GM18526 (cell line): ENCODE results near the gene CTSE.

Experiments used
- POLR2A ChIP-seq: IDR thresholded peaks from 3 replicates; pipeline ENCODE4 v1.6.1; 2011; ENCODE audit not compliant: insufficient read length; ENCODE audit errors: extremely low read depth

The CTSE gene

DNA sequence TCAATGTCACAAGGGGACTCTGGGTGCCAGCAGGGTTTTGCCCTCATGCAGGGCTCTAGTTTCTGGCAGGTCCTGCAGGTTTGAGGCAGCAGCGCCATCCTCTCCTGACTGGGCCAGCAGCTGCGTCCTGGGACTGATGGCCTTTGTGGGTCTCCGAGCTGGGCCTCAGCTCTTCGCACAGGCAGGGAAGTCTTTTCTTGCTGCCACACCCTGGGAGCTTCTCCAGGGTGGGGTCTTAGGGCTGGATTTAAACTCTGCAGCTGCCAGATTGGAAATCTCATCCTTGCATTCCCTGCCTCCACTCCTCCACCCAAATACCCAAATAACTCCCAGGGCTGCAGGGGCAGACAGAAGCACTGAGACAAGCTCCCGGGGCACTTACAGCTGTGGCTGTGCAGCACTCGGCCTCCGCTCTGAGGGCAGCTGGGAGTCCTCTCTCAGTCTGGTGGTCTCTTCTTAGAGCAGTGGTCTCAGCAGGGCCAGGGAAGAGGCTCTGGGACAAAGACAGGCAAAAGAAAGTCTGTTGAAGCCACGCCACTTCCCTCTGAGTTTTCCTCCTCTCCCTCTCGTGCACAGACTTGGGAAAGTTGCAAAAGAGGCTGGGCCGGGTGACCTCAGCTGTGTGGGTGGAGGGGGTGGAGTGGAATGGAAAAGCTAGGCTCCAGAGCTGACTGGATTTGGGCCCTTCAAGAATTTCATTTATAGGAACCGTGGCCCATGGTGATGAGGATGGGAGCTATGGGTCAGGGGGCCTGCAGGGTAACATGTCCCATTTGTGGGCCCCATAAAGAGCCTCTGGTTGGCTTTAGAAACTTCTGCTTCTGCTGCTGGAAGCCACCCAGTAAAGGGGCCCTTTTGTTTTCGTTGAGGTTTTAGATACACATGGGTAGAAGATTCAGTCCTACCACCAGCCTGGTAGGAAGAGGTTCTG, 20.6 kb downstream of the CTSE start, which contains the start of gene RAB7B:
Gene RAB7B, minus strand, starts transcription at position 525 of the 931 bp plus-strand sequence. CDS start 9,260 bp downstream, outside the sequence.
- no peak for TF ChIP-seq POLR2A

DNA sequence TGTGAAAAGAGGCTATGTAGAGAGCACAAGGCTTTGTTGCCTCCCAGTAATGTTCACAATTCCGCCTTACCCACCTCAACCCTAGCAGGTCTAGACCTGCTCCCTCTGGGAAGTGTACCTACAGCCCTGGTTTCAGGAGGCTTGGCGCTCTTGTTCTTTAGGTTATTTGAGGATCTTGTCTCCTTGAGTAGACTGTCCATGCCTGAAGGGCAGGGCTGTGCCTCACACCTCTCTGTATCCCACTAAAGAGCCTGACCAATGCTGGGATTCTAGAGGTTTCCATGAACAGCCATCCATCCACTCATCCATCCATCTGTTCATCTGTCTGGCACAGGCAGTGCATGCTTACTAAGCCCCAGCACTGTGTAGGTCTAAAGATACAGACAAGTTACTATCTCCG, 21.5 kb downstream of the CTSE start:
- TF ChIP-seq POLR2A = no peak

DNA sequence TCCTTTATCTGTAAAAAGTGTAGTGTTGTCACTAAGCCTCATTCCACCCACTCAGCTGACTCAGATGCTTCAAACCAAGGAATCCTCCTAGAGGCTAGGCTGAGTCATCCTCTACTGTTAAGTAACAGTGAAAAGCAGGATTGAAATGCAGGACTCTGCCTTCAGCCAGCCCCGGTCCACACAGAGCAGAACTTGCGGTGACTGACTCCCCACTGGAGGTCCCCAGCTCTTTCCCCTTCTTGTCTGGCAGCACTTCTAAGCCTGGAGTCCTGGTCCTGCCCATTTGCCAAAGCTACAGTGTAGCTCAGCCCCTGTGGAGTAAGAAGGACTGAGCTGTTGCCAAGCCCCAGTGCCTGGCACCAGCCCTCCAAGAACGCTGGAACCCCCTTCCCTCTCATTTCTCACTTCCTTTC, 22.2 kb downstream of the CTSE start:
- TF ChIP-seq POLR2A = no peak

DNA sequence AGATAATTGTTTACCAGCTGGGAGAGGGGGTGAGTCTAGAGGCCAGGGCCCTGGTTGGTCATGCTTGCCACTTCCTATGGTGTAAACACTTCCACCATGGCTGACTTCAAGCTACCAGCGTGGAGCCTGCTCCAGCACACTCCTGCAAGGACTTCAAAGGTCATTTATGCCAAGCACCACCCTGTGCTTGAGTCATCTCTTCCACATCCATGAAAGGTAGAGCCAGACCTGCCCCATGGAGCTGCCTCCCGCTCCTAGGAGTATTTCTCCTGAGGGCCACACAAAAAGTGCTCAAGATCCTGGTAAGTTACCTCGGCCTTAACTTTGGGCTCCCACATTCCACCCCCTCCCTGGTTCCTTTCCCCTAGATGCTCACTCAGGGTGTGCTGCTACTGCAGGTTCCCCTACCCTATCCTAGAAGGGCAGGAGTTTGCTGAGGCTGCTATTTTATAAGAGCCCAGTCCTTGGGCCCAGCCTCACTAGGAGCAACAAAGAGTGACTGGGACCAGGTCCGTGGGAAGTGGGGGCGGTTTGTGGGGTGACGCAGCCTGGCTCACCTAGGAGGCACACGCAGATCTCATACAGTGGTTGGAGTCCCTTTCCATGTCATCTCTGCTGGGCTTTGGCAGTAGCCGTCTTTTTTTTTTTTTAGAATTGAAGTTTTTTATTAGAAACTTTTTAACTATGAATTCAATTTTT, 22.9 kb downstream of the CTSE start:
- no peak for TF ChIP-seq POLR2A

DNA sequence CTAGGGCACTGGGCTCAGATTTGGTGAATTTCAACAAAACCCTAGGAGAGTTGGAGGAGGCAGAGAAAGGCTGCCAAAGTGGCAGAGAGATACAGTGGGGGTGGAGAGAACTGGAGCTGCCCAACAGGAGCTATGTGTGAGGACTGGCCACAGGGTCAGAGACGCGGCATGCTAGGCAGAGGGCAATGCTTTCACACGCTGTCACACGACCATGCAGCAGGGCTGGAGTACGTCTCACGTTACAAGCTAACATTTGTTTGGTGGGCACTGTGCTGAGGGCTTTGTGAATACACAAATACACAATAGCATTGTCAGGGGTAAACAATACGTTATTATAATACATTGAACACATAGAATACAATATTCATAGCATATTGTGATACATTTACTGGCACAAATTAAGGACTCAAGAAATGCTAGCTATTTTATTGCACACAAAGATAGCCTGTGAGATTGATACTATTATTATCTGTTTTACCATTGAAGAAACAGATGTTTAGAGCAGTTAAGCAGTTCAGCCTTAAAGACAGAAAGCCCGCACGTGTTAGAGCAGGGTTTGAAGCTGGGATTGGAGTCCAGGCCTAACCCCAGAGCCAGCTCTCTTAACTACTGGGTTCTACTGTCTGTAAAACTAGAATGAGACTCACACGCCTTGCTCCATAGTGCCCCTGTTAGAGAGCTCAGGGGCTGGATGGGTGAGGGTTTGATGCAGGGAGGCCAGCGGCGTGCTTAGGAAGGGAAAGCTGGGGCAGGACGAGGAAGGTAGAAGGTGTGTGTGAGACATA, 25.0 kb downstream of the CTSE start:
- no peak for TF ChIP-seq POLR2A

DNA sequence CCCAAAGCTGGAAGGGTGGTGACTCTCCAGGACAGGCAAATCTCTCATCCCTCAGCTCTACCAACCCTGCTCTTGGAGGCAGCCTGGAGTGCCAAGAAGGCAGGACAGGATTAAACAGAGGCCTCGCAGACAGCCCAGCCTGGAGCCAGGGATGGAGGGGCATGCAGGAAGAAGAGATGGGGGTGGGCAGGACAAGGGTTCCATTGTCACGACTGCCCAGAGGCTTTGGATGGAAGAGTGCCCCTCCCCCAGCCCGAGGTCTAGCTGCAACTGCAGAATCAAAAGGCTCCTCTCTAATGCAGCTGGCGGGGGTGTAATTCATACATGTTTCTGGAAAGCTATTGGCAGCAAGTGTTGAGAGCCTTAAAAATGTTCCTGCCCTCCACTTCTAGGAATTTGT, 29.3 kb downstream of the CTSE start:
- no peak for TF ChIP-seq POLR2A

DNA sequence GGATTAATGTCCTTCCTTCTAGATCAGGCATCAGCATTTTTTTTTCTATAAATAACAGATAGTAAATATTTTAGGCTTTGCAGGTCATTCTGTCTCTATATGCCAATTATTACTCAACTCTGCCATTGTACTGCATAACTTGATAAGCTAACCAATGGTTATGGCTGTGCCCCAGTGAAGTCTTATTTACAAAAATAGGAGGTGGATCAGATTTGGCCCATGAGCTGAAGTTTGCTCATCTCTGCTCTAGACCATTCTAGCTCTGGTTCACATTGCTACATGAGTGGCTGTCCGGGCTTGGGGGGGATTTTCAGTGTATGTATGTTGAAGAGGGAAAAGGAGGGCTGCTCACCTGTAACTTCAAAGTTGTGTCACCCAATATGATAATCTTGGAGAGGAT, 30.6 kb downstream of the CTSE start:
- no peak for TF ChIP-seq POLR2A

DNA sequence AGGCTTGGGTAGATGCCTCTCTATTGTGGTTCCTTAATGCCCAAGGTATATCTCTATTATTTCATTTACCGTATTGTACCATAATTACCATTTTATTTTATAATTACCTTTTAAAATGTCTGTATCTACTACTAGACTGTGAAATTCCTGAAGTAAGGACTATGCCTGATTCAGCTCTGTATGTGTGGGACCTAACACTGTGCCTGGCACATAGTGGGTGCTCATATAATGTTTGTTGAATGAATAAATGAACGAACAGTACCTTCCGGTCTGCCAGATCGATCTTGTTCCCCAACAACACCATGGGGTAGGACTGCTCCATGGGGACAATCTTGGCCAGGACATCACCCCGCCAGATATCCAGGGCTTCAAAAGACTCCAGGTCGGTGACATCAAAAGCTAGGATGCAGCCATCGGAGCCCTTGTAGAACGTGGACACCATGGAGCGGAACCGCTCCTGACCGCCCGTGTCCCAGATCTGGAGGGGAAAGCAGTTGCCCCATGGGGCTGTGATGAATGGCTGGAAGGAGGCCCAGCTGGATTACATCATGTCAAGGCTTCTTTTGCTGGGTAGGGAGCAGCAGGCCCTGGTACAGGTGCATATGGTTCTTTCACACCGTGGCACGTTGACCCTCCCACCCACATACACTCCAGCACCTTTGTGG, 31.3 kb downstream of the CTSE start:
- no peak for TF ChIP-seq POLR2A

DNA sequence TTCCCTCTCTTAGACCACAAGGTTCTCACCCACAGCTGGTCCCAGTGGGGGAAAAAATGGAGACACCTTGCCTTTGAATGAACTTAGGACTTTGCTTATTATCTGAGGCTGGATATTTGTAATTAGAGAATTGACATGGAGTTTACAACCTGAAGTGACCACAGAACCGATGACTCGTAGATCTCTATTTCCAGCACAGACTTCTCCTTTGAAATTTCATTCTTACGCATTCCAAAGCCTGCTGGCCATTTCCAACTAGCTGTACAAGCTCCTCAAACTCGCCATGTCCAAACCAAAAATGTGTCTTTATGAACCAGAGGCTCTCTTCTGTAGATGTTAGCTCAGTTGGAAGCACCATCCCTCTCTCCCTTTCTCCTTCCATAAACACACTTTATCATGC, 32.5 kb downstream of the CTSE start:
- TF ChIP-seq POLR2A = no peak

DNA sequence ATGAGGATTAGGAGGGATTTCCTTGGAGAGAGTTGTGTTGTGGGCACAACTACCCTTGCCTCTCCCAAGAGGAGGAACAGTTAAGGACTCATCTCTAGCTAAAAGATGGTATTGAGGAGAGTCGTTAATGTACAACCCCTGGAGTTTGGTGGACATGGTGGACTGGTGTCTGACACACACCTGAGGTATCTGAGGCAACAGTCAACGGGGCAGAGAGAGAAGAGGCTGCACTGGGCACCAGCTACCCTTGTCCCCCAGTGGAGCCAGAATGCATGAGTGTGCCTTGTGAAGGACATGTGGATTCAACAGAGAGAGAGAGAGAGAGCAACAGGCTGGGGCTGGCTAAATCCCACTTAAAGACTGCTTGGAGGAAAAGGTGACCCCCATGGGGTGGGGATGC, 33.5 kb downstream of the CTSE start:
- TF ChIP-seq POLR2A = no peak

DNA sequence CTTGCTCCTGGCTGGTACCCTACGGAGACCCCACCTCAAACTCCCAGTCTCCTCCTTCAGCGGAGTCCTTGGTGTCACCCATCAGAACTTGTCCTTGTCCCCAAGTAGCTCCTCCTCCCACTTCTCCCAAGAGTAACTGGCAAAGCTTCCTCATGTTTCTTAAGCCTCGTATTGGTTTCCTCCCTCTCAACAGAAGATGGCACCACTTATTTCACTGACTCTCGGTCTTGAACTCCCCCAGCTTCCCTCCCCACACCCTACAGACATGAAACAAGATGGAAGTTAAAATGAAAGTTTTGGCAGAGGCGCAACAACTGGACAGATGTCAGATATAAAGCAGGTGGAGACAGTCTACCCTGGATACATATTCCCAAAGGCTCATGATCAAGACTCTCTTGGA, 33.9 kb downstream of the CTSE start:
- TF ChIP-seq POLR2A = no peak

DNA sequence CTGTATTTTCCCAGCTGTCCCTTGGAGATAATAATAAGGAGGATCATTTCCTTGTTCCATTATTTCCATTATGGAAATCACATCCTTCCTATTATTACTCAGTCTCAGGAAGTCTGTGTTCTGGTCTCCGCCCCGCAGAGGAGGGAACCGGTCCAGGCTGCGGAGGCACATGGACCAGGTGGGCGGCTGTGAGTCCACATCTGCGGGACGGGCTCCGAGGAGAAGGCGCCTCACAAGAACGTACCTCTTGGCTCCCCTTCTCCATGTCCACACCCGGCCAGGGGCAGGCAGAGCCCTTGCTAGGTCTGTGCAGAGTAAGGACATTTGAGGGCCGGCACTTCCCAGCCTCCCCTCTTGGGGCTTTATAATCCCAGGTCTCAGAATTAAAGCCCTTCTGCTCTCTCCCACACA, 35.1 kb downstream of the CTSE start:
- TF ChIP-seq POLR2A = no peak

DNA sequence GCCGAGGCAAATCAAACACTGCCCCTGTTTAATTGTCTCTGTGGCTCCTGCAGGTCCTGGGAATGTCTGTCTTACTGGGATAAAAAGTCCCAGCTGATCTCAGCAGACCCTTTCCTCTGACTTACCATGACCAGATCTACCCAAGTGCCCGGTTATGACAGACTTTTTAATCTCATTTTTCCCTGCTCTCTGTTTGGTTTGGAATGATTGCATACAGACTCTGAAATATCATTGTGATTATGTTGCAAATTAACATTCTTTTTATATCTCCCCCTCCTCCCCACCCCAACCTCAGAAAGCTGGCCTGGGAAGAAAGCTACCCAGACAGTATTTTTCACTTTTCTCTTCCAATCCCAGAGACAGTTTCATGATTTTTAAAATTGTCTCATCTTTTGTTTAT, 36.8 kb downstream of the CTSE start:
- TF ChIP-seq POLR2A = no peak

DNA sequence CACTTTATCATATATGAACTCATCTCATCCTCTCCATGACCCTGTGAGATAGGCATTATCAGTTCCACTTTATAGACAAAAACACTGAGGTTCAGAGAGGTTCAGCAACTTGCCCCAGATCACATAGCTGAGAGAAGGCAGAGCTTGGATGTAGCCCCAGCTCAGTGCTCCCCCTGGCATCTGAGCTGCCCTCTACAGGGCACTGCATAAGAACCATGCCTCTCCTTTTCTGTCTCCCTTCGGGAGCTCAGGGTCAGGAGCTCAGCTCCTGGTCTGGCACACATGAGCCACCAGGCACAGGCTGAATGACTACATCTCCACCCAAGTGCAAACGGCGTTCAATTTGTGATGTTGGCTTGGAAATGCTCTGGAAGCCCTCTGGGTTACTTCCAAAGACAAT, 37.4 kb downstream of the CTSE start:
- TF ChIP-seq POLR2A = no peak
